HG02840 (cell line): ENCODE data around the gene LYSMD2.

Experiments used
- ATAC-seq: cut with Tn5 transposase; IDR thresholded peaks from one replicate; pipeline ENCODE4 v1.9.1; 2021; ENCODE audit warnings: mild to moderate bottlenecking, moderate library complexity, moderate number of reproducible peaks; ENCODE audit not compliant: unreplicated experiment, low FRiP score

Gene LYSMD2

DNA sequence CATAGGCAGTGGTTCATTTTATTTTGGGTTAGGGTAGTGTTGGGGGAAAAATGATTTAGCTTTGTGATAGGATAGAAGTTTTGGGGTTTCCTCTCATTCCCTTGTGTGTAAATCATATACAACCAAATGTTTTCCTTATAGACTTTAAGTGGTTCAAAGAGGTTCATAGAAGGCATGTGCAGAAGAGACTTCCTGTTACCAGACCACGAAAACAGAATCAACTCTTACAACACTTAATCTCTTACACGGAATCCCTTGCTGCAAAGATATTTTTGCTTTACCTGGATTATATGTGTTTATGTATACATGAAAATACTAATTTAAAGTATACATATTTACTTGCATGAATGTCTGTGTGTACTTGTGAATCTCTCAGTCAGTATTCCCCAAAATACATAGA lies 16.8 kb upstream of the LYSMD2 start:
- ATAC-seq: no peak

DNA sequence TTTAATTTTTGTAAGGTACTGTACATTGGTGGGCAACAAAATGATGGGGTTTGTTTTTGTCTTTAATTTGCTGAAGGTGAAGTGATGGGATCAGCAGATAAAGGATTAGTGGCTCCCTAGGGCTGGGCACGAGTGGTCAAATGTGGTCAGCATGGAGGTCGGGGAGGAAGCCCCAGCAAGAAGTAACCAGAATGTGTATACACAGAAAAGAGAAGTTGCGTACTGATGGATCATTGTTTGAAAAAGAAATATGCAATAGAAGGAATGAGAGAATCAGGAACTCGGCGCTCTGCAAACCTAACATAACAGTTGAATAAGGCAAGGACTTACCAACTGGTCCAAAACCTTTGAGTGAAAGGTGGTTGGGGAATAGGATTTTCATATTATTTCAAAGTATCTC lies 15.4 kb upstream of the LYSMD2 start:
- no peak for ATAC-seq

DNA sequence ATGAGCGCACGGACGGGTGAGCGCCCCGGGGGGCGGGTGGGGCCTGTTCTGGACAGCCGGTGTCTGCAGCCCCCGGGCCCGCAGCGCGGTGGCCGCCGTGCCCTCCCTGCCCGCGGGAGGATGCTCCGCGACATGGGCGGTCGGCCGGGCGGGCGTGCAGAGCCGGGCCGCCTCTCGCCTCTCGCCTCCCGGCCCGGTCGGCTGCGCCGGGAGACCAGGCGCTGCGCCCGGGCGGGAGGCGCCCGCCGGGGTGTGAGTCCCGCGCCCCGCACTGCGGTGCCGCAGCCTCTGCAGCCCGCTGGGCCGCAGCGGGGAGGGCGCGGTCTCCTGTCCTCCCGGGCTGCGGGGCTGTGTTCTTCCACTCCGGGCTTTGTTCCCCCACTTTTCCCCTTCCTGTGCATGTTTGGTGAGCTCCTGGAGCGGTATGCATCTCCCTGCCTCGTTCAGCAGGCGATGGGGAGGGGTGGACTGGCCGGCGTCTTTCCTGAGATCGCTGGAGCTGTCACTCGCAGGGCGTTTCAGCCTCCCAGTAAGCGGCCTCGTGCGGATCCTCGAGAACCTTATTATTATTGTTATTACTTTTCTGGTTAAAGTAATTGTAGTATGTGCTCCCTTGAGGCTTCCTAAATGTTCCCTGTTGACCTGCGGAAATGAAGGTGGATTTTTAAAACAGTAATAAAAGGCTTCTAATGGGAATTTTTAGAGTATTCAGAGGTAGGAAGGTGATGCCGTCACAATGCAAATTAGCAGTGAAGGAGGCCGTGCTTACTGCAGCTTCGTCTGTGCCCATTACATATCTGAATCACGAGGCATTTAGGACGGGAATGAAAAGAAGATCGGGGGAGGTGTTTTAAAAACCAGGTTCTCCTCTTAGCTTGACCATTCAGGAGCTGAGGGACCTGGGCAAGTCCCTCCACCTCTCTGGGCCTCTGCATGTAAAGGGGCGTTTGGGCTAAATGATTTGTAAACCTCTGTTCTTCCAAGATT lies 14.5 kb upstream of the LYSMD2 start:
- peak; percentile 32 for ATAC-seq

DNA sequence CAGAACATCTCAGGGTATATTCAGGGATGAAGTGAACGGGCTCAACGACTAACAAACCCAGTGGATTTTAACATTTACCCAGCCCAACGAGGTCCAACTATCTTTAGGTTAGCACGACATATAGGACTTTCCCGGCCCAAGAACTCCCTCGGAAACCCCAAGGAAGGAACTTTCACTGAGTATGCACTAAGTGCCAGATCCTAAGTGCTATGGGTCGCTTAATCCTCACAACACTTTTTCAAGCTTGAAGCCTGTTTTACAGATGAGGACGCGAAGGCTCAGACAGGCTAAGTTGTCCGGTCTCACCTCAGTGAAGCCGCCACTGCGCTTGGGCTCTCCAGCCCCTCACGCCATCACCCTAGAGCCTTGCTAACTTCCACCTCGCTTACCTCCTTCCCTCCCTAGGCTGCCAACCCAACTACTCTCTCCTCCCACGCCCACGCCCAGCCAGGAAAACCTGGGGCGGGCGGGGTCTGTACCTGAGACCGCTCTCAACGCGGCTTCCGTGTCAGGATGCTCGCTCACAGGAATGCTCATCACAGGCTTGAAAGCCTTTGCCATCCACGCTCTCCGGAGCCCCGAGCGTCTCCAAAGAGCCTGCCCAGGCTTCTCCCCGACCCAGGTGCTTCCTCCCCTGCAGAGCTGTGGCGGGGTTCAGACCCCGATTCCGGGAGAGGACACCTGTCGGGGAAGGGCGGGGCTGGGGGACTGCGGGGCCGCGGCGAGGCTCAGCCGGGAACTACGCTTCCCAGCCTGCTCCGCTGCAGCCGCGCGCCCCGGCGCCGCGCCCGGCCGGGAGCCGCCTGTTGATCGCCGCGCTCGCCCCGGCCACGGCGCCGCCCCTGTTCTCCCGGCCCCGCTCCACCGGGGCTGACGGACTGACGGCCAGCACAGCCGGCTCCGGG lies 13.6 kb upstream of the LYSMD2 start, which contains the start of gene TMOD2:
TMOD2 (plus strand) TSS at position 806 of the 905 bp plus-strand sequence. CDS start 14,845 bp downstream, outside the sequence.
- ATAC-seq: peak; percentile 69

DNA sequence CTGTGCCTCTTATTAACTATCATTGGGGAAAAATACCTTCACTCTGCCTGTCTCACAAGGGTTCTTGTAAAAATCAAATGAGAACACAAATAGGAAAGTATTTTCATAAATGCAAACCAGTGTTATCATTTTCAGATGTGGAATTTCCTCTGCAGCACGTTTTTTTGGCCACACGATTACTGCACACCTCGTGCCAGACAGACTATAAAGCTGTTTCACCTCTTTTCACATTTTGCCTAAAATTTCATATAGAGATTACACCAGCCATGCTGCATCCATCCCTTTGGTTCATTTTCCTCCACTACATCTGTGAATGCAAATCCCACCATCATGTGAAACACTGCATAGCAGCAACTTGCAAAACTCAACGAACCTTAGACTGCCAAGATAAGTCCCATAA lies 12.7 kb upstream of the LYSMD2 start:
- no peak for ATAC-seq

DNA sequence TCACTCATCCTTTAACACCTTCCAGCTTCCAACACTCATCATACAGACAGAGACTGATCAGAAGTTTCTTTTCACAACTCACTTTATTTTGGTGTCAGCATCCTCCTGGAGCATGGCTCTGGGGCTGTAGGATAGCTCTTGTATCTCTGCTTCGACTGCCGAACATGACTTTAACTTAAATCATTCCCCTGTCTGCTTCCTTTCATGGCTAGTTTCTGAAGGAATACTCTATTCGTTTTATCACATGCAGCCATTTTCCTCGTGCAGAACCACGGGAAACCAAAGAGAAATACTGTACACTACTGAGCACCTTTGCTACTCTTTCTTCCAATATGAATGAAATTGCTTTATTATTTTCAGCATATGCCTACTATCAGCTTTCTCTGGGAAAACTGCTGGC lies 11.9 kb upstream of the LYSMD2 start:
- no peak for ATAC-seq

DNA sequence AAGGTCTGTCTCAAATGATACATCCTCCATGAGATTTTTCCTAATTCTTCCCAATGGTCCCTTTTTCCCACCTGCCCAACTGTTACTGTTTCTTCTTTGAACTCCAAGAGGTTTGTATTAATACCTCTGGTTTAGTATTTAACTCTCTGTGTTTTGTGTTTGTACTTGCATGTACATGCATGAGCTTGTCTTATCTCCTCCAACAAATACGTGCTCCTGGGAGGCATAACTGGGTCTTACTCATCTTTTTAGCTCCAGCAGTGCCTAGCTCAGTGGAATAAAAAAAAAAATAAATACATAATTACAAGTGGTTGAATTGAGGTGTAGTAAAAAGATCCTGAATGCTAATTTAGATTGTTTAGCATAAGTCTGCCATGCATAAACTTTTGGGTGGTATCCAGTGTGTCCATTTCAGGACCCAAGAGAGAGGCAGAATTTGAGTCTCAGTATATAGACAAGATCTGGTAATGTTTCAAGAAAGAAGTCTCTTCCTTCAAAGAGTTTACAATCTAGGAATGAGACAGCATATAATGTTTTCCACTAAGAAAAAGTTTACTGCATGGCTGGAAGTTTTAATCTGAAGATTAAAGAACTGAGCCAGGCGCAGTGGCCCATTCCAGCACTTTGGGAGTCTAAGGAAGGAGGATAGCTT lies 1.7 kb upstream of the LYSMD2 start:
- ATAC-seq: no peak

DNA sequence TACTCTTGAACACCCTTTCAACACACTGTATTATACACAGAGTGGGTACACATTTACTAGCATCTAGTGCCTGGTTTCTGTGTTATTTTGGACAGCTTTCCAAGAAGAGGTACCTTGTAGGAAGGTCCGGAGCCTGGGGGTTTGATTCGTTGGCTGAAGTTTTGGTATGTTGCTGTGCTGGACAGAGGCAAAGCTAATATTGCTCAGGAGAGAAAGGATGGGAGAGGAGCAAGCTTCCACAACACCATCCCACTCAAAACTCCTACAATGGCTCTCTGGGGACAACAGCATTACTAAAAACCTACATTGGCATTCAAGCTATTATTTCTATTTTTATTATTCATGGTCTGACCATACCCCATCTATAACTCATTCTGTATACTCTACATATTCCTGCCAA lies 1.1 kb upstream of the LYSMD2 start:
- no peak for ATAC-seq

DNA sequence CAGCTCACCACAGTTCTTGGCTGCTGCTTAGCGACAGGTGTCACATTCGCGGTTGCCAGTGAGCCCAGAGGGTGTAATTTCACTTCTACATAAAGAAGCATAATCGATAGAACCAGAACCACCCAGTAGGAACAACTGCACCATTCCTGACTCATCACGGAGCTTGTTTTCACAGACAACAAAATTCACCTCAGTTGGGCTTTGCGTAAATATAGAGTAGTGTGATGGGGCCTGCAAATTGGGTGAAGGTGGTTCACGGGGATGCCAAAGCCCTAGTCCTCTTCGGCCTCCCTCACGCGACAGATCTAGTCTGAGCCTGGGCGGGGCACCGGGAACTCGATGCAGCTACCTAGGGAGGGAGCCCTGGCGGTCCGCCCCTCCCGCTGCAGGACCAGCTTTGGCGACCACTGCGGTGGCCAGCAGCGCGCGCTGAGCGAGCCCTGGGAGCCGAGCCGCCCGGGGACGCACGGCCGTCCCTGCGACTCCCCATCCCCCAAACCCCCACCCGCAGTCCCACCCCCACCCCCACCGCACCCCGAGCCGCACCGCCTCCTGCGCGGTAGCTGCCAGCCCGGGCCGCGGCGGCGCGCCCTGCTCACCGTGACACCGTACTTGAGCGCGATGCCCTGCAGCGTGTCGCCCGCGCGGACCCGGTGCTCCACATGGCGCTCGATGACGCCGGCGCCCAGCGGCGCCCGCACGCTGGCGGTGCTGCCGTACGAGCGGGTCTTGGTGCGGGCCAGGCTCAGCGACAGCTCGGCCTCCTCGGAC lies 519 bp downstream of the LYSMD2 start:
- ATAC-seq: peak; percentile 22

DNA sequence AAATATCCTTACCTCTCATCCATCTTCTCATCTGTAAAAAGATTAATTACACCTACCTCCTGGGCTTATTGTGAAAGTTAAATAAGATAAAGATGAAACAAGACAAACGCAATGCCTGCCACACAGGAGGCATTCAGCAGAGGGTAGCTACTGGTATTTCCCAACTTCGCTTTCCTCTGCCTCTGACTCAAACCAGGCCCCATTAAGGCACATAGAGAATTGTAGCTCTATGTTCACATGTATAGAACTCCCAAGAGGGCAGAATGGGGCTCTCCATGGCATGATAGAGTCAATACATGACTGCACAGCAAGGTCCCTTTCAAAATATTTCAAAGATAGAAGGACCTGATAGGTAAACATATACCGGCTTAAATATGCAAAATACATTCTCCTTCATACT lies 1.4 kb downstream of the LYSMD2 start:
- no peak for ATAC-seq

DNA sequence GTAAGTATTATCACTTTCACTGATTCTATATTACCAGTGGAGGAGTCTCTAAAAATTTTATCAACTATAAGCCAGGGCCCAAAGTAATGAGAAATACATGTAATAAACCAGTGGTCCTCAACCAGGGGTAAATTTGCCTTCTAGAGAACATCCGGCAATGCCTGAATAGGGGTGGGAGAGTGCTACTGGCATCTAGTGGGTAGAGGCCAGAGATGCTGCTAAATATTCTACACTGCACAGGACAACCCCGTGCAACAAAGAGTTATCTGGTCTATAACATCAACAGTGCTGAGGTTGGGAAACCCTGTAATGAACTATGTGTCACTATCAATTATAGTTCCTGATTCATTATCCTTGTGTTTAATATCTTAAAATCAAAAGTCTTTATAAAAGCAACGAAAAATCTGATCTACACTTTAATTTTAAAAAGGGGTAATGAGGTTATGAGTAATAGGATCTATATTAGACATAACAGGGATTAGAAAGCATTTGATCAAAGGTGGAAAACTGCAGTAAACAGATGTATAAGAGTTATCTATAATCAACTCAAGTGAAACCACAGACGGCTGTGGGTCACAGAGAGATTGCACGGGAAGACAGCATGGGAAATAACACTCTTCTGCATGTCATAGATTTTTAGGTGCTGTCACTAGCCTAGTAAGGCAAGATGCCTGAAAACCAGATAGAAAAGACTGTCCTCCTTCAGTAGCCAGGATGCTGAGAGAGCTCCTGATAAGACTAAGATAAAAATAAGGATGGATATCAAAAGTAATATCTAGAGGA lies 2.0 kb downstream of the LYSMD2 start:
- ATAC-seq: no peak

DNA sequence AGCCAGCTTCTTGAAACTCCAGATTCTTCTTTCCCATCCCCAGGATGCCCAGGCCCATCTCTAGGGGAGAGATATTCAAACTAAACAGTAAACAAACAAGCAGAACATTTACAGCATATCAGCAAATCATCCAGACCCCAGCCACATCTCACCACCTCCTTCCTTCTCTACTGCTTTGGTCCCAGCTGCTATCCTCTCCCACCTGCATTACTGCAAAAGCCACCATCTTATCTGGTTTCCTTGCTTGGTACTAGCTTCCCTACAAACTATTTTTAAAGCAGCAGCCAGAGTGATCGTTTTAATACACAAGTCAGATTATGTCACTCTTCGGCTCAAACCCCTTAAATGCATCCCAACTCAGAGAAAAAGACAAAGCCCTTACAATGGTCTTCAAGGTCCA lies 4.8 kb downstream of the LYSMD2 start:
- ATAC-seq: no peak

DNA sequence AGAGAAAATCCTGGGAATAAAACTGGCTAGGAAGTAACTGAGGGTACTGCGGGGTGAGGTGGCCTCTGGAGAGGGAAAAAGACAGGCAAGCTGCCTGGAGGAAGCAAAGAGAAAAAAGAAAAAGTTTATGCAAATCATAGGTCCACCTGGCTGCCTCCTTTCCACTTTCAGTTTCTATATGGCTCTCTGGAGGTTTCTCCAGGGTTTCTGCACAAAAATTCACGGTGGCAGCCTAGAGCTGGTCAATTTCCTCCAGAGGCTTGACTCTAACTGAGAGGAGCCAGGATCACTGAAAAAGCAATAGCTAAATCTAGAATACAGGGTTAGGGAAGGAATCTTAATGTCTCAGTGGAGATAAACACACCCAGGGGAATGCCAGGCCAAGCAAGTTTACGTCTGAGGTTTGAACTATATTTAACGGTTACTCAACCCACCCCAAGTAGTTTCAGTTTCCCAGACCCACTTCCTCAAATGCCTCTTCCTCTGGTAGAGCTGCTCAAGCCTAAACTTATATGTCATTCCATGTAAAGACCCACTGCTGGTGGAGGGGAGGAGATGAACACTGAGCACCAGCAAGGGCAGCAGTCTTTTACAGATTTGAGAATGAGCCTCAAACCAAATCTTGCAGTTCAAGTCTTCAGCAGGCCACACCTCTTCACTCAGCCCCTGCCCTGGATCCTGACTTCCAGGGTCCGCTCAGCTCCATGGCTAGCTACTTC lies 5.7 kb downstream of the LYSMD2 start:
- peak; percentile 57 for ATAC-seq

DNA sequence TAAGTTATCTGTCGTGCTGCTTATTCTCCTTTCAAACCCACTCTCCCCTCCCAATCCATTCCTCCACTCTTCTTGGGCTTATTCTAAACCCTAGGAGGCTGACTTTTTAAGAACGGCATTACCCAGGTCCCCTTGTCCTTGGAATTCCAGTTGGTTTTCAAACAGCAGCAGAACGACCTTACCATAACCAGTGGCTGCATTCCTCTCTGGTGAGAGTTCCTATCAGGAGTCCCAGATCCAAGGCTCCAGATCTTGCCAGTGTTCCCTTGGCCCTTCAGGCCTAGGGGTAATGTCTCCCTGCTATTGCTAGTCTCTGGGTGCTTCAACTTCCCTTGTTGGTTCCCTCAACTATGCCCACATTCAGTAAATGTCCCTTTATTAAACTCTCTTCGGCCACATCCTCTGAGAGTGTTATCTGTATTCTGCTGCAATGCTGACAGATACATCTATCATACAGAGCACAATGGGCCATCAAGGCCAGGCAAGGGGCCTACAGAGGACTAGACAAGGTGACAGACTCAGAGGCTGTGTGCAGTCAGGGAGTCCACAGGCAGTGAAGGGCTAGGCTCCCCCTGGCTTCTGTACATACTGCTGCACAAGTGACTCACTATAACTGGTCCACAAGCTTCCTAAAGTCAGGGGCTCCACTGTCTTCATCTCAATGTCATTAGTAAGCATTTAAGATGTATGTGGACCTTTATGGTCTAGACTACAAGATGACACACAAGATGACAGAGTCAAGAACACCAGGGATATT lies 10.1 kb downstream of the LYSMD2 start:
- ATAC-seq: no peak

DNA sequence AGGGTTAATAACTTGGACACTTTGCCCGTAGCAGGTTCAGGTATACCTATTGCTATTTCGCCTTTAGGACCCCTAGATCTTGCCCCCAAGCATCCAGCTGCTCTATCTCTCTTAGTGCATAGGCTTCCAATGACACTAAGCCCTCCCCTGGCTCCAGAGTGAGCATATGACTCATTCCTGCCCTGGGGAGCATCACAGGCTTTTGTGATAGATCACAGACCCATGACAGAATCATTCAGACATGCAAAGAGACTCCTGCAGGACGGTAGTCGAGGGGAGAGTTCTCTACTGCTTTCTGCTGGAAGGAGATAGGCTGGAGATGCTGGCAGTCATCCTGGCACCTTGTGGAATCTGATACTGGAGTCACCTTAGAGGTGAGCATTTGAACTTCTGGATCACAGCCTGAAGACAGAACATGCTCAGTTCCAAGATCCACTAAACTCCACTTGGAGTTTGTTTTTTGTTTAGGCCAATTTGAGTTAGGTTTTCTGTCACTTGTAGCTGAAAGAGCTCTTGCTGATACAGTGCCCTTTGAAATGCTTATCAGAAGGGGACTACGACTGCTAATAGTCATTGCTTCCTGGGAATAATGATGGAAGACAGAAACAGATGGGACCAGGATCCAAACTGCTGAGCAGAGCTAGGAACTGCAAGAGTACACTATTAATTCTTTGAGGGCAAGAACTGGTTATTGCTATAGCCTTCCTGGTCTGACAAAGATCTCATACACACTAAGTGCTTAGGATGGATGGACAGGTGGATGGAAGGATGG lies 11.0 kb downstream of the LYSMD2 start:
- ATAC-seq: peak; percentile 70

DNA sequence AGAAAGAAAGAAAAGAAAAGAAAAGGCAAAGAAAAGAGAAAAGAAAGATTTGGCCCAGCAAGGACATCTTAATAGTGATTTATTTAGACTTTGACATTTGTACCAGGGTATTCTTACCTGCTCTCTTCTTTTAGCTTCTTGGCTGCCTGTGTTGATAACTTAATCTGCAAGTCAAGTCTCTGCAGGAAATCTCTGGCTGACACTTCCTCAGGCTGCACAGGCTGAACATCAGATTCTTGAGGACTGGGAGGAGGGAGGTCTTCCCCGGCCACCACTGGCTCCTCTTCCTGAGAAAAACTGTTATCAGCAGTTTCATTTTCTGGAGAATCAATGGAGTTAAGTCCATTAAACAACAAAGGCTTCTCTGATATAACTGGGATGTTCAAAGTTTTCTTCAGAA lies 12.8 kb downstream of the LYSMD2 start:
- ATAC-seq: no peak

DNA sequence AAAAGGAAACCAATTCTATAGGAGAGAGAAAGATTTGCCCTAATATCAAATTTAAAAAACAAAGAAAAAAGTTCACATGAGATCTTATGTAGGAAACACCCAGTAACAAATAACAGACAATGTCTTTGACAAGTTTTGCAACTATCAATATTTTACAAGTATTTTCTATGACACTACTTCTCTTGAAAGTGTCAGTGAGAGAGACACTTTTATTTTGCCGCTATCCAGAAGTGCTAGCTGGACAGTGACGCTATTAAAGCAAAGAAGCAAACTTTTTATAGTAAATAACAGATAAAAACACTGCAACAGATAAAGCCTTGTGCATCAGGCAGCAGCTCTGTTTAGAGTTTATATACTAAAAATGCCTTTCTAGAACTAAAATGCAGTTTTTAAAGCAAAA lies 13.3 kb downstream of the LYSMD2 start:
- ATAC-seq: no peak
